A549 (cell line): ENCODE measurements around the gene PDE4D. TPM values are rescaled to one million over a fixed set of nuclear protein-coding genes. Genes with fewer than 3 reads are reported as not detected.

Experiments
- ATAC-seq, 2 experiments: fragments of 200-7000 bp in 1 of 2; fragments of >200 bp in 1 of 2; cut with Nextera tagmentation in 1 of 2; cut with Tn5 transposase in 1 of 2; 3 replicates each; pipeline versions ENCODE4 v1.8.0 to v1.9.1; 2018 to 2020; ENCODE audit warnings: mild to moderate bottlenecking in 1 of 2, moderate library complexity in 1 of 2
- CTCF ChIA-PET: fragments of 300-600 bp; sonication (Branson Sonifier 250); formaldehyde crosslinking; extraction: SDS; loops from one replicate; lab custom pipeline; 2021; ENCODE audit warnings: antibody characterized with exemption, inconsistent platforms; lab: Yijun Ruan, JAX
- POLR2A ChIA-PET: fragments of 350-600 bp; formaldehyde crosslinking; extraction: SDS; loops from one replicate; lab custom pipeline; 2021; ENCODE audit warnings: antibody characterized with exemption, inconsistent platforms; lab: Yijun Ruan, JAX
- DNase-seq, 2 experiments: peaks; one replicate each; pipeline versions ENCODE4 v3.0.0 to v3.0.0-alpha.2; 2011 to 2016; ENCODE audit warnings: low read depth in 1 of 2, low spot score in 1 of 2
- FAIRE-seq: peaks from 2 replicates; lab custom pipeline; 2011; peaks lifted over from hg19 to GRCh38; lab: Jason Lieb, UNC
- H3K27ac ChIP-seq, 2 experiments: fragments of >200 bp; sonication (Bioruptor Twin); formaldehyde crosslinking; 3 replicates each; pipeline ENCODE4 v1.5.1; 2016 to 2017
- H3K4me1 ChIP-seq: fragments of >200 bp; sonication (Bioruptor Twin); formaldehyde crosslinking; 3 replicates; pipeline ENCODE4 v1.6.1; 2016
- H3K4me2 ChIP-seq: fragments of >200 bp; sonication (Bioruptor Twin); formaldehyde crosslinking; 3 replicates; pipeline ENCODE4 v1.6.1; 2016
- H3K4me3 ChIP-seq: fragments of >200 bp; sonication (Bioruptor Twin); formaldehyde crosslinking; 3 replicates; pipeline ENCODE4 v1.5.1; 2016
- H3K9me3 ChIP-seq: fragments of >200 bp; sonication (Bioruptor Twin); formaldehyde crosslinking; 3 replicates; pipeline ENCODE4 v1.6.1; 2016
- ATOH8 ChIP-seq: fragments of 250-450 bp; sonication (Bioruptor Pico); IDR thresholded peaks from 2 replicates; pipeline ENCODE4 v1.5.0; 2020; ENCODE audit warnings: low read depth, mild to moderate bottlenecking, moderate library complexity
- CBX8 ChIP-seq: fragments of 200-600 bp; sonication (generic); IDR thresholded peaks from 2 replicates; pipeline ENCODE4 v1.6.1; 2016
- CEBPB ChIP-seq, 2 experiments: fragments of >200 bp in 1 of 2; sonication (Bioruptor Twin) in 1 of 2; formaldehyde crosslinking in 1 of 2; IDR thresholded peaks; 2 replicates each; pipeline ENCODE4 v1.6.1; 2012 to 2016
- CHD4 ChIP-seq: fragments of 200-600 bp; sonication (generic); IDR thresholded peaks from 2 replicates; pipeline ENCODE4 v1.6.1; 2016; ENCODE audit warnings: antibody characterized with exemption, mild to moderate bottlenecking, borderline replicate concordance
- ELK1 ChIP-seq: fragments of 150-350 bp; IDR thresholded peaks from 2 replicates; pipeline ENCODE4 v1.6.1; 2014; ENCODE audit warnings: low read depth, mild to moderate bottlenecking, low read length
- FOSB ChIP-seq: fragments of 250-450 bp; sonication (Bioruptor Pico); IDR thresholded peaks from 2 replicates; pipeline ENCODE4 v1.5.0; 2020; ENCODE audit warnings: mild to moderate bottlenecking, moderate library complexity
- HES2 ChIP-seq: fragments of >200 bp; sonication (Bioruptor Twin); formaldehyde crosslinking; IDR thresholded peaks from 2 replicates; pipeline ENCODE4 v1.6.1; 2016
- HMGXB4 ChIP-seq: fragments of 250-450 bp; sonication (Bioruptor Pico); IDR thresholded peaks from 2 replicates; pipeline ENCODE4 v1.5.0; 2021; ENCODE audit warnings: mild to moderate bottlenecking, moderate library complexity, borderline replicate concordance
- HOXB5 ChIP-seq: fragments of 250-450 bp; sonication (Bioruptor Pico); IDR thresholded peaks from 2 replicates; pipeline ENCODE4 v1.5.0; 2020; ENCODE audit warnings: mild to moderate bottlenecking, moderate library complexity
- KDM1A ChIP-seq: fragments of 200-600 bp; sonication (generic); IDR thresholded peaks from 2 replicates; pipeline ENCODE4 v1.6.1; 2016; ENCODE audit warnings: low read depth, mild to moderate bottlenecking
- PBX3 ChIP-seq: IDR thresholded peaks from 2 replicates; pipeline ENCODE4 v1.6.1; 2012
- PHF8 ChIP-seq: fragments of 200-600 bp; sonication (generic); IDR thresholded peaks from 2 replicates; pipeline ENCODE4 v1.6.1; 2016; ENCODE audit warnings: low read depth, mild to moderate bottlenecking, antibody characterized with exemption, moderate library complexity, borderline replicate concordance
- POLR2A ChIP-seq: IDR thresholded peaks from 2 replicates; pipeline ENCODE4 v1.6.1; 2012; ENCODE audit warnings: mild to moderate bottlenecking, low read length
- POLR2AphosphoS2 ChIP-seq: conservative IDR thresholded peaks from 2 replicates; pipeline ENCODE4 v1.6.1; 2012; ENCODE audit warnings: low read length, improper control_type of control experiment, inconsistent platforms
- RAD21 ChIP-seq, 2 experiments: fragments of >200 bp in 1 of 2; sonication (Bioruptor Twin) in 1 of 2; formaldehyde crosslinking in 1 of 2; IDR thresholded peaks in 1 of 2; conservative IDR thresholded peaks in 1 of 2; 2 replicates in 1 of 2; 3 replicates in 1 of 2; pipeline ENCODE4 v1.6.1; 2012 to 2018; ENCODE audit warnings: inconsistent platforms in 1 of 2
- RARB ChIP-seq: fragments of 250-450 bp; sonication (Bioruptor Pico); IDR thresholded peaks from 2 replicates; pipeline ENCODE4 v1.8.0; 2021; ENCODE audit warnings: mild to moderate bottlenecking, moderate library complexity
- RCOR1 ChIP-seq: fragments of 150-350 bp; IDR thresholded peaks from 2 replicates; pipeline ENCODE4 v1.6.1; 2014; ENCODE audit warnings: antibody characterized with exemption, low read length, low read depth
- REST ChIP-seq: fragments of 200-600 bp; sonication (generic); IDR thresholded peaks from 2 replicates; pipeline ENCODE4 v1.6.1; 2016; ENCODE audit warnings: antibody characterized with exemption, mild to moderate bottlenecking, moderate library complexity
- RNF2 ChIP-seq: fragments of 200-600 bp; sonication (generic); IDR thresholded peaks from 2 replicates; pipeline ENCODE4 v1.6.1; 2016; ENCODE audit warnings: low read depth, mild to moderate bottlenecking, antibody characterized with exemption, moderate library complexity, borderline replicate concordance
- SMC3 ChIP-seq: fragments of >200 bp; sonication (Bioruptor Twin); formaldehyde crosslinking; IDR thresholded peaks from 3 replicates; pipeline ENCODE4 v1.6.1; 2018; ENCODE audit warnings: inconsistent platforms
- SREBF2 ChIP-seq: fragments of 450-650 bp; IDR thresholded peaks from 2 replicates; pipeline ENCODE4 v1.6.1; 2014; ENCODE audit warnings: mild to moderate bottlenecking, moderate library complexity
- TP53 ChIP-seq: fragments of 250-450 bp; sonication (Bioruptor Pico); IDR thresholded peaks from 2 replicates; pipeline ENCODE4 v1.5.0; 2021; ENCODE audit warnings: mild to moderate bottlenecking, moderate library complexity
- ZSCAN20 ChIP-seq: fragments of 250-450 bp; sonication (Bioruptor Pico); IDR thresholded peaks from 2 replicates; pipeline ENCODE4 v1.8.0; 2022; ENCODE audit warnings: mild to moderate bottlenecking, moderate library complexity
- WGBS: methylation state at CpG from one replicate; pipeline ENCODE4 v1.1.6; 2017; ENCODE audit errors: missing lambda C conversion rate; 5-methylcytosine and 5-hydroxymethylcytosine counted together
- polyA plus RNA-seq, 4 experiments: library from polyadenylated mRNA; depleted of rRNA in 3 of 4; stranded (reverse); fragments of >200 nt; fragmentation: RNase III in 1 of 4; extraction: RNeasy Plus Mini Kit Qiagen cat#74134 plus additional on column Dnase treatment in 1 of 4; gene quantifications; 2 replicates in 3 of 4; 3 replicates in 1 of 4; pipeline ENCODE4 v1.2.3, GENCODE V29; 2011 to 2017

Gene PDE4D
- polyA plus RNA-seq, 2 of the 4 experiments (the other 2 are of a cell fraction): 74.0 to 213 TPM

GRCh38 chr5:59645380-59645779 is 248.1 kb downstream of the PDE4D start:
- ATAC-seq (no peak), FAIRE-seq (no peak), DNase-seq (no peak)
- Histone ChIP-seq H3K9me3 (no peaks in the 10 kb centered on the region), H3K4me3 (no peak overlapping the region), H3K27ac (peak overlapping the region in 1 of 2 experiments; percentile 32; a peak in 1 of 6 replicates), H3K4me1 (peaks cover 37% of the 10 kb centered on the region), H3K4me2 (no peak overlapping the region)
- POLR2A ChIA-PET: no interaction called here
- CTCF ChIA-PET: interaction anchor here (1.2 to 1.6 kb wide), 2 partner anchors 15 to 457 kb away, joined by 3 to 4 read pairs; no protein-coding TSS in a partner anchor
- 86% methylated on average over 2 of the region's 2 CpGs for WGBS
- TF ChIP-seq KDM1A (no peak), HES2 (no peak), RNF2 (no peak), CBX8 (no peak), FOSB (CRISPR knock-in tag) (no peak), PBX3 (no peak), CEBPB (IDR thresholded peaks at IDR 0.05) (no peak), PHF8 (no peak), ATOH8 (no peak), POLR2A (no peak)

- 80% methylated on average over 1 of the region's 1 CpG for WGBS
- TF ChIP-seq CHD4 (no peak), HMGXB4 (CRISPR knock-in tag) (no peak), RAD21 (conservative IDR thresholded peaks at IDR 0.05 in 1 of 2, IDR thresholded peaks at IDR 0.05 in 1 of 2) (no peak), PHF8 (no peak), RCOR1 (no peak), ELK1 (no peak), REST (no peak), POLR2AphosphoS2 (no peak), SMC3 (no peak), TP53 (CRISPR knock-in tag) (no peak), HOXB5 (no peak), RARB (CRISPR knock-in tag) (no peak), SREBF2 (no peak), ZSCAN20 (no peak)
- FAIRE-seq (peak; percentile 77), ATAC-seq (peak; percentile 88 to 93), DNase-seq (no peak)
- H3K4me3 ChIP-seq: no peak overlapping the region
- peaks cover 48% of the 10 kb centered on the region for H3K4me1 ChIP-seq
- peak overlapping the region; percentile 35 for H3K4me2 ChIP-seq
- H3K27ac ChIP-seq: peak overlapping the region in 1 of 2 experiments; percentile 49; a peak in 2 of 6 replicates
- ChIA-PET CTCF (interaction anchor here (0.7 to 1.5 kb wide), 4 partner anchors 19 to 156 kb away, joined by 3 to 5 read pairs (median 4); no protein-coding TSS in a partner anchor), POLR2A (no interaction called here)
- H3K9me3 ChIP-seq: 0 out of 3 replicates have a peak, but pooled peaks cover 2% of the 10 kb centered on the region
Observed at GRCh38 chr5:59640411-59640810, 253.1 kb downstream of the PDE4D start.
